D721Med (cell line): ENCODE data around the gene HARBI1.

ENCODE experiments used
- DNase-seq: peaks from one replicate; pipeline ENCODE4 v3.0.0; 2011; ENCODE audit warnings: low spot score; ENCODE audit not compliant: insufficient read length
- FAIRE-seq: peaks from 2 replicates; lab custom pipeline; 2011; peaks lifted over from hg19 to GRCh38; lab: Jason Lieb, UNC
- TF ChIP-seq, protein P1 (sequence below): IDR thresholded peaks from 2 replicates; pipeline ENCODE4 v1.5.1; 2012; ENCODE audit warnings: mild to moderate bottlenecking, control low read depth; ENCODE audit not compliant: insufficient read depth; ENCODE audit errors: missing control alignments

The HARBI1 gene

DNA sequence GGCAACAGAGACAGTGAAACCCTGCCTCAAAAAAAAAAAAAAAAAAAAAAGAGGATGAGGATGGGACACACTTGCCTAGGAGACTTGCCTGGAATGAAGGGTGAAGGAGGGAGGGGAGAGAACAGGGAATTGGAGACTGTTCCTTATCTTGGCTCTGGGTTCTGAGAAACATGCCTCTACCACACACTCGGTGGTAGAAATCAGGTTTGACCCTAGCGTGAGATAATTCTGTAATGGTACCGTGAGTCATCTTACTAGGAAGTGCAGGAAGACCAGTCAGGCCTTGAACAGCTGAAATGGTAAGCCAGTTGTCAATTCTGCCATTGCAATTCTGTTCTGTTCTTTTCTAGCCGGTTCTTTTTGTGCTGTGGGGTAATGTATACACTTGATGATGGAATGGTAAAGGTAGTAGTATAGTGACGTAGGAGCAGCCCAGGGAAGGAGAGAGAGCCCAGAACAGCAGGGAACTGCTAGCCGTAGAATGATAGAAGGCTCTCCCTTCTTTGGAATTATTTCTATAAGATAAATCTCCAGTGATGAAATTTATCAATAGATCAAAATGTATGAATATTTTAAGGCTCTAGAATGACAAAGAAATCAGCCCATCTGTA, 19.3 kb downstream of the HARBI1 start:
- TF ChIP-seq, protein P1, sequence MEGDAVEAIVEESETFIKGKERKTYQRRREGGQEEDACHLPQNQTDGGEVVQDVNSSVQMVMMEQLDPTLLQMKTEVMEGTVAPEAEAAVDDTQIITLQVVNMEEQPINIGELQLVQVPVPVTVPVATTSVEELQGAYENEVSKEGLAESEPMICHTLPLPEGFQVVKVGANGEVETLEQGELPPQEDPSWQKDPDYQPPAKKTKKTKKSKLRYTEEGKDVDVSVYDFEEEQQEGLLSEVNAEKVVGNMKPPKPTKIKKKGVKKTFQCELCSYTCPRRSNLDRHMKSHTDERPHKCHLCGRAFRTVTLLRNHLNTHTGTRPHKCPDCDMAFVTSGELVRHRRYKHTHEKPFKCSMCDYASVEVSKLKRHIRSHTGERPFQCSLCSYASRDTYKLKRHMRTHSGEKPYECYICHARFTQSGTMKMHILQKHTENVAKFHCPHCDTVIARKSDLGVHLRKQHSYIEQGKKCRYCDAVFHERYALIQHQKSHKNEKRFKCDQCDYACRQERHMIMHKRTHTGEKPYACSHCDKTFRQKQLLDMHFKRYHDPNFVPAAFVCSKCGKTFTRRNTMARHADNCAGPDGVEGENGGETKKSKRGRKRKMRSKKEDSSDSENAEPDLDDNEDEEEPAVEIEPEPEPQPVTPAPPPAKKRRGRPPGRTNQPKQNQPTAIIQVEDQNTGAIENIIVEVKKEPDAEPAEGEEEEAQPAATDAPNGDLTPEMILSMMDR, result no peak
- FAIRE-seq (no peak), DNase-seq (no peak)

DNA sequence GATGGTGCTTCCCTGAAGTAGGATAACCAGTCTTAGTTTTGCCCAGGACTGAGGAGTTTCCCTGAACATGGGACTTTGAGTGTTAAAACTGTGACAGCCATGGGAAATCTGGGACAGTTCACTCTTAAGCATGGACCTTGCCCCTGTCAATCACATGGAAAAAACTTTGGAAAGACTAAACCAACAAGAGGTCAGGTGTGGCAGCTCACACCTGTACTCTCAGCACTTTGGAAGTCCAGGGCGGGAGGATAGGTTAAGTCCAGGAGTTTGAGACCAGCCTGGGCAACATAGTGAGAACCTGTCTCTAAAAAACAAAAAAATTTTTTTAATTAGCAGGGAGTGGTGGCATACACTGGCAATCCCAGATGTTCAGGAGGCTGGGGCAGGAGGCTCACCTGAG, 19.9 kb downstream of the HARBI1 start:
- TF ChIP-seq, protein P1, result no peak
- FAIRE-seq, result no peak

DNA sequence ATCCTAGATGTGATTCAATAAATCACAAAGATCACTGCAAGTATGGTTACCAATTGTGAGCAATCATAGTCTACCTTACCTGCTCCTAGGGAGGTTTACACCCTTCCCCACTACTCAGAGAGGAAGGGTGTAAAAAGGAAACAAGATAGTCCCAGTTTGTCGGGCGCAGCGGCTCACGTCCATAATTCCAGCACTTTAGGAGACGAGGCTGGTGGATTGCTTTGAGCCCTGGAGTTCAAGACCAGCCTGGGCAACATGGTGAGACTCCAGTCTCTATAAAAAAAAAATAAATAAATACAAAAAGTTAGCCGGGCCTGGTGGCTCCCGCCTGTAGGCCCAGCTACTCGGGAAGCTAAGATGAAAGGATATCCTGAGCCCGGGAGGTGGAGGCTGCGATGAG, 22.2 kb downstream of the HARBI1 start:
- TF ChIP-seq, protein P1, result no peak
- FAIRE-seq (no peak), DNase-seq (no peak)

More for the DNA sequence above, 19.9 kb downstream of the HARBI1 start:
- DNase-seq, result no peak

DNA sequence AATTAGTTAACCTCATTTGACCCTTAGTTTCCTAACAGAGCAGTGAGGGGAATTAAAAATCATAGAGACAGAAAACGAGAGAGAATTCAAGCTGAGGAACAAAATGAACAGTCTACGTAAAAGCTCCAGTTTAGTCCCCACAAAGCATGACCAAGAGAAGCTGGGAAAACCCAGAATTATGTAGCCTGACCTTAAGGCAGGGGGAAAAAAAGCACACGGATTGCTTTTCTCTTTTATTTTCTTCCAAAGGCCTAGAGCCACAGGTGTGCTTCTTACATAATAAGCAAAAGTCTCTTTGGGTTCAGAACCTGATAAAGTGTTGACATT, 22.7 kb downstream of the HARBI1 start:
- no peak for FAIRE-seq
- no peak for DNase-seq
- TF ChIP-seq, protein P1, result no peak

DNA sequence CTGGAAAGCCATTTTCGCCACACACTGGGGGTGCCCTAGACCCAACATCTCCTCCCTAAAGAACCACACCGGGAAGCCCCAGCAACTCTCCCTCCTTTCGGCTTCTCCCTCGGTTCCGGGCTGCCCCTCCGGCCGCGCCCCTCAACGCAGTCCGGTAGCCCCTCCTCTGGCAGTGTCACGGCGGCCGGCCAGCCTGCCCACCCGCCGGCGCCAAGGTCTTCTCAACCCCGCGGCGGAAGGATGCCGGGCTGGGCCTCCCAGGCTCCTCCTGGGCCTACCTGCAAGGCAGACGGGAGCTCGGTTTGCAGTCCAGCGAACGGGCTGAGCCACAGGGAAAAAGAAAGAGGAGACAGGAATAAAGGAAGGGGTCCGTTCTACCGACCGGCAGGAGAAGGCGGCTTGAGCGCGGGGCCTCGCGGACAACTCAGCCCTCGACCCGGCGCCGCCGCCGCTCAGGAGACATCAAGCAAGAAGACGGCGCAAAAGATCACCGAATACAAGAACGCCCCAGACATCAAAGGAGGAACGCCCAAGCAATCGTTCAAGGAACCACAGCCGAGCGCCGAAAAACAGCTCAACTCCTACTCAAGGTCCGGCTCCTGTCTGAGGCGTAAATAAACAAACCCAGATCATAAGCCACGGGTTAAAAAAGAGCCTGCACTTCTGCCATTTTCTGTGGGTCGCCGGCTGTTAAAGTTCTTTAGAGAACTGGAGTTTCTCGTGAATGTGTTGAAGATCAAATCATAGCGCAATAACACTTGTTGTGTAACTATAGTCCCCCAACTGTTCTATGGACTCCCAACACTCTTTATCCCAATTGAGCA, 23.3 kb downstream of the HARBI1 start, which contains the start of gene AMBRA1:
Gene AMBRA1 (minus strand): TSS at position 474 of the 824 bp plus-strand sequence. CDS start 45,643 bp downstream, outside the sequence.
- DNase-seq (peak; percentile 61), FAIRE-seq (no peak)
- TF ChIP-seq, protein P1, result no peak

DNA sequence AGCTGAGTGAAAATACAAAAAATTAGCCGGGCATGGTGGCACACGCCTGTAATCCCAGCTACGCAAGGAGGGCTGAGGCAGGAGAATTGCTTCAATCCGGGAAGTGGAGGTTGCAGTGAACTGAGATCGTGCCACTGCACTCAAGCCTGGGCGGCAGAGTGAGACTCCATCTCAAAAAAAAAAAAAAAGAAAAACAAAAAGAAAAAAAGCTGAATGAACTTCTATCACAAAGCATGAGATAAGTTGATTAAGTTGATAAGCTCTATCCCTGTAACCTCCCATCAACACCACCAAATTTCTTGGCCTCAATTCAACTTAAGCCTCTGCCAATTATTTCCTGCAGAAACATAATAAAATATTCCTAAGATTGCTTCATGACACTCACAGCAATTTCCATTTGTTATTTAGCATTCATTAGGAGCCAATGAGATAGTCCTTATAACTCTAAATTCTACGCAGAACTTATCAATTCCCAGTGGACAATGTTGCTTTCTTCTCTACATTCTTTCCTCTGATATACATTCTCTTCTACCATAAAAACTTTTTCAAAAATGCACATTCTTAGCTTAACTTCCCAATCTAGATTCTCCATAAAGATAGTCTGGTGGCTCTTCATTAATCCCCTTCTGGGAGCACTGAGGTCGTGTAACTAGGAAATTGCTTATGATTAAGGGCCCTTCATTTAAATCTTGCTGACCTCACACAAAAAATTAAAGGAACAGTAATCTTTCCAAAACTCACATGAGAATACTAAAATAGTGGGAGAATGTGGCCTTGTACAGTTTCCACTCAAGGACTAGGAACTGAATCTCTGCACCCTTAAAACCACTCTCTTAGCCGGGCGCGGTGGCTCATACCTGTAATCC, 26.1 kb downstream of the HARBI1 start:
- no peak for FAIRE-seq
- TF ChIP-seq, protein P1, result no peak
- no peak for DNase-seq
